Transverse colon (tissue), 4 donors: ENCODE results near the gene TM6SF1. TPM values are rescaled to one million over a fixed set of nuclear protein-coding genes. Genes with fewer than 3 reads are reported as not detected.

Source experiments
- DNase-seq: peaks from one replicate; pipeline ENCODE4 v3.0.0-alpha.2; 2019
- H3K27ac ChIP-seq, 4 donors: fragments of 200-600 bp; sonication (generic); 2 replicates each; pipeline ENCODE4 v1.5.1; 2016 to 2018; ENCODE audit warnings: inconsistent platforms in 4 of 4
- H3K27me3 ChIP-seq: fragments of 200-600 bp; sonication (generic); 2 replicates; pipeline ENCODE4 v1.5.1; 2017; ENCODE audit warnings: inconsistent platforms
- H3K36me3 ChIP-seq, 4 donors: fragments of 200-600 bp; sonication (generic); 2 replicates each; pipeline ENCODE4 v1.5.1; 2017 to 2019; ENCODE audit warnings: inconsistent platforms in 4 of 4
- H3K4me1 ChIP-seq, 4 donors: fragments of 200-600 bp; sonication (generic); 2 replicates each; pipeline ENCODE4 v1.5.1; 2017 to 2020; ENCODE audit warnings: inconsistent platforms in 4 of 4
- H3K4me3 ChIP-seq, 4 donors: fragments of 200-600 bp; sonication (generic); 1 replicate in 1 of 4; 2 replicates in 3 of 4; pipeline versions ENCODE4 v1.5.1 to v1.6.1; 2017 to 2019; ENCODE audit warnings: inconsistent platforms in 4 of 4
- H3K9me3 ChIP-seq, 2 donors: fragments of 200-600 bp; sonication (generic); 2 replicates each; pipeline ENCODE4 v1.5.1; 2017 to 2019; ENCODE audit warnings: inconsistent platforms in 2 of 2
- CTCF ChIP-seq, 5 experiments: fragments of 200-600 bp in 3 of 5; fragments of 450-650 bp in 2 of 5; sonication (generic) in 3 of 5; IDR thresholded peaks; 1 replicate in 2 of 5; 2 replicates in 3 of 5; pipeline ENCODE4 v1.5.1; 2016 to 2017; ENCODE audit warnings: antibody characterized with exemption in 5 of 5, inconsistent platforms in 3 of 5, mild to moderate bottlenecking in 2 of 5, moderate library complexity in 1 of 5
- EP300 ChIP-seq: sonication (generic); formaldehyde crosslinking; IDR thresholded peaks from one replicate; pipeline ENCODE4 v1.6.1; 2017; ENCODE audit warnings: antibody characterized with exemption, low read depth
- POLR2A ChIP-seq: fragments of 450-650 bp; IDR thresholded peaks from one replicate; pipeline ENCODE4 v1.6.1; 2016; ENCODE audit warnings: antibody characterized with exemption, mild to moderate bottlenecking, moderate library complexity
- POLR2AphosphoS5 ChIP-seq, 3 donors: sonication (generic); formaldehyde crosslinking; IDR thresholded peaks; one replicate each; pipeline ENCODE4 v1.6.1; 2016; ENCODE audit warnings: antibody characterized with exemption in 3 of 3
- WGBS, 2 donors: methylation state at CpG; one replicate each; pipeline ENCODE4 v1.1.5; 2018; ENCODE audit warnings: low coverage in 1 of 2; 5-methylcytosine and 5-hydroxymethylcytosine counted together
- in situ Hi-C, 4 donors: fragments of 200-750 bp; cut with MboI; loops; one replicate each; pipeline versions ENCODE4 v1.15.0 to v1.15.1; 2017; ENCODE audit warnings: low sequenced_read_pairs in 3 of 4, low pct_ligation_motif_present in 1 of 4, low pct_unique_long_range_greater_than_20kb in 1 of 4
- intact Hi-C: fragments of 100-400 bp; cut with DNase I; formaldehyde crosslinking; loops from one replicate; pipeline ENCODE4 v1.15.1; 2023; ENCODE audit warnings: low total_unique reads
- total RNA-seq, 4 donors: library from RNA; depleted of rRNA; stranded (reverse); fragments of >200 nt; gene quantifications; one replicate each; pipeline ENCODE4 v1.1.0, GENCODE V29; 2016

TM6SF1 gene
- total RNA-seq, 4 donors from 2014 or later: 0.96 to 1.7 TPM; not detected in 2

- whole genome bisulfite sequencing, 2 donors: 70 to 74% methylated on average over 4 to 8 of the region's 8 CpGs
- in situ Hi-C loops: no loop called here
- no peaks in the 10 kb centered on the region for H3K36me3 ChIP-seq
- no peak for DNase-seq
- peaks cover 0 to 7% (median 2%) of the 10 kb centered on the region in 4 donors for H3K4me1 ChIP-seq
- H3K4me3 ChIP-seq: no peak overlapping the region
- intact Hi-C loops: no loop called here
- H3K27ac ChIP-seq: no peak overlapping the region
- H3K9me3 ChIP-seq: no peaks in the 10 kb centered on the region
- H3K27me3 ChIP-seq: peaks cover 34% of the 10 kb centered on the region
- TF ChIP-seq EP300 (no peak), CTCF (IDR thresholded peaks at IDR 0.05) (no peak), POLR2AphosphoS5 (IDR thresholded peaks at IDR 0.05) (no peak), POLR2A (no peak)
These were observed 4.9 kb downstream of the TM6SF1 start for GRCh38 chr15:83112233-83112955.

- TF ChIP-seq EP300 (no peak), POLR2AphosphoS5 (IDR thresholded peaks at IDR 0.05) (no peak), POLR2A (no peak), CTCF (IDR thresholded peaks at IDR 0.05) (no peak)
- Histone ChIP-seq H3K4me1 (peaks cover 0 to 3% (median 0%) of the 10 kb centered on the region in 4 donors), H3K27me3 (peaks cover 29% of the 10 kb centered on the region), H3K4me3 (no peak overlapping the region), H3K9me3 (no peaks in the 10 kb centered on the region), H3K36me3 (no peaks in the 10 kb centered on the region), H3K27ac (no peak overlapping the region)
- in situ Hi-C loops (no loop called here), intact Hi-C loops (no loop called here)
- no peak for DNase-seq
- 32% methylated on average over 3 of the region's 3 CpGs; no CpG with 5 or more reads in 1 of the 2 donors for WGBS, 2 donors
These were observed 5.5 kb downstream of the TM6SF1 start for GRCh38 chr15:83112956-83113299.

- no peaks in the 10 kb centered on the region for H3K36me3 ChIP-seq
- intact Hi-C loops (no loop called here), in situ Hi-C loops (no loop called here)
- H3K27me3 ChIP-seq: peaks cover 17% of the 10 kb centered on the region
- H3K4me1 ChIP-seq: no peaks in the 10 kb centered on the region
- WGBS, 2 donors: 86 to 100% methylated on average over 1 to 5 of the region's 5 CpGs
- H3K4me3 ChIP-seq: no peak overlapping the region
- TF ChIP-seq POLR2AphosphoS5 (IDR thresholded peaks at IDR 0.05) (no peak), CTCF (IDR thresholded peaks at IDR 0.05) (no peak), EP300 (no peak), POLR2A (no peak)
- H3K9me3 ChIP-seq: no peaks in the 10 kb centered on the region
- no peak overlapping the region for H3K27ac ChIP-seq
- no peak for DNase-seq
These were observed 6.6 kb downstream of the TM6SF1 start for GRCh38 chr15:83113881-83114674.

- no peak overlapping the region for H3K27ac ChIP-seq
- no peaks in the 10 kb centered on the region for H3K9me3 ChIP-seq
- H3K4me1 ChIP-seq: no peaks in the 10 kb centered on the region
- peaks cover 9% of the 10 kb centered on the region for H3K27me3 ChIP-seq
- intact Hi-C loops: no loop called here
- H3K36me3 ChIP-seq: no peaks in the 10 kb centered on the region
- WGBS, 2 donors: 81 to 92% methylated on average over 6 of the region's 6 CpGs
- no peak for DNase-seq
- TF ChIP-seq POLR2A: no peak
- no peak for TF ChIP-seq EP300
- no peak for TF ChIP-seq CTCF (IDR thresholded peaks at IDR 0.05)
- TF ChIP-seq POLR2AphosphoS5 (IDR thresholded peaks at IDR 0.05): no peak
- H3K4me3 ChIP-seq: no peak overlapping the region
- in situ Hi-C loops: no loop called here
These were observed 7.4 kb downstream of the TM6SF1 start for GRCh38 chr15:83114856-83115255.
